SK-N-SH (cell line): ENCODE data around the gene POFUT2.

ENCODE experiments used
- CHD2 ChIP-seq: fragments of 150-350 bp; IDR thresholded peaks from 2 replicates; pipeline ENCODE4 v1.6.1; 2018; ENCODE audit warnings: low read length; ENCODE audit not compliant: partially characterized antibody
- CTCF ChIP-seq: fragments of 200-600 bp; sonication (generic); IDR thresholded peaks from 2 replicates; pipeline ENCODE4 v1.6.1; 2017; ENCODE audit warnings: antibody characterized with exemption, mild to moderate bottlenecking, moderate library complexity
- EP300 ChIP-seq, 2 experiments: IDR thresholded peaks; 2 replicates each; pipeline versions ENCODE4 v1.4.0 to v1.6.1; 2012; ENCODE audit warnings: borderline replicate concordance in 1 of 2, low read depth in 1 of 2, low read length in 1 of 2
- EZH2phosphoT487 ChIP-seq: fragments of 200-600 bp; sonication (generic); IDR thresholded peaks from 2 replicates; pipeline ENCODE4 v1.6.1; 2017; ENCODE audit warnings: low read depth, mixed run types, mild to moderate bottlenecking, antibody characterized with exemption, moderate library complexity, borderline replicate concordance
- GABPA ChIP-seq: IDR thresholded peaks from 2 replicates; pipeline ENCODE4 v1.4.0; 2012; ENCODE audit warnings: low read depth, mild to moderate bottlenecking
- POLR2AphosphoS5 ChIP-seq: IDR thresholded peaks from 2 replicates; pipeline ENCODE4 v1.6.1; 2012; ENCODE audit warnings: low read depth, low read length
- RCOR1 ChIP-seq: fragments of 150-350 bp; IDR thresholded peaks from 2 replicates; pipeline ENCODE4 v1.6.1; 2017; ENCODE audit warnings: antibody characterized with exemption, low read length
- REST ChIP-seq: IDR thresholded peaks from 2 replicates; pipeline ENCODE4 v1.6.1; 2012; ENCODE audit warnings: mild to moderate bottlenecking, low read depth, low read length, moderate library complexity
- SIN3A ChIP-seq: IDR thresholded peaks from 2 replicates; pipeline ENCODE4 v1.6.1; 2012; ENCODE audit warnings: low read depth, mild to moderate bottlenecking, low read length, moderate library complexity, borderline replicate concordance
- SMC3 ChIP-seq: IDR thresholded peaks from 2 replicates; pipeline ENCODE4 v1.6.1; 2012; ENCODE audit warnings: low read depth, low read length, improper control_type of control experiment
- TF ChIP-seq, protein P1 (sequence below): IDR thresholded peaks from 2 replicates; pipeline ENCODE4 v1.4.0; 2012; ENCODE audit warnings: low read depth

DNA sequence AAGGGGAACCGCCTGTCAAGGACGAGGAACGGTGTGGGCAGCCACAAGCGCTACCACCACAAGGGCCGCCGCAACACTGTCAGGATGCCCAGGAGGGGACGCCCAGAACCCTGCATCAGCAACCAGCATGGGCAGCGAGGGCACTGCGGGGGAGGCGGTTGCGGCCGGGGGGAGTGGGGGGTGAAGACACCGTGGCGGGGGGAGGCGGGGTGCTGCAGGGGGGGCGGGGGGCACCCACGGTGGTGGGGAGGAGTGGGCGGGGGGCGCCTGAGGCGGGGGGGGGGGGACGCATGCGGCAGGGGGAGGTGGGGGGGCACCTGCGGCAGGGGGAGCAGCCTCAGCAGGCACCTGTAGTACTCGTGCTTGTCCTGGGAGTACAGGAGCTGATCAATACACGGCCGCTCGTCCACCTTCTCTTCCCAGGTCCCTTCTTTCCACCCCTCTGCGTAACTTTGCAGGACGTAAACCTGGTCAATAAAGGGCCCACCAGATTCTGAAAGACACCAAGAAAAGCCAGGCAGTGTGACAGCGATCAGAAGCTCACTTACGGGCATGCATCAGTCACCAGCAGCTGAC lies 4.6 kb downstream of the POFUT2 start:
- TF ChIP-seq SMC3, result no peak
- TF ChIP-seq CTCF, result no peak
- no peak for TF ChIP-seq POLR2AphosphoS5
- TF ChIP-seq EZH2phosphoT487, result no peak
- no peak for TF ChIP-seq RCOR1
- TF ChIP-seq EP300 (IDR thresholded peaks at IDR 0.05; ENCODE audit: borderline replicate concordance in 1 of 2, low read depth in 1 of 2, low read length in 1 of 2), result no peak
- TF ChIP-seq CHD2, result no peak
- no peak for TF ChIP-seq GABPA
- no peak for TF ChIP-seq REST
- no peak for TF ChIP-seq SIN3A
- TF ChIP-seq, protein P1, sequence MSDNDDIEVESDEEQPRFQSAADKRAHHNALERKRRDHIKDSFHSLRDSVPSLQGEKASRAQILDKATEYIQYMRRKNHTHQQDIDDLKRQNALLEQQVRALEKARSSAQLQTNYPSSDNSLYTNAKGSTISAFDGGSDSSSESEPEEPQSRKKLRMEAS, result no peak
